H1 (cell line): ENCODE data around the gene TAF4. TPM values are rescaled to one million over a fixed set of nuclear protein-coding genes. Genes with fewer than 3 reads are reported as not detected.
A peak's percentile ranks its signal among the peaks of the same experiment; 100 is the strongest.

ENCODE experiments used
- CTCF ChIA-PET: fragments of 300-600 bp; sonication (Branson Sonifier 250); formaldehyde crosslinking; loops from one replicate; lab custom pipeline; 2021; ENCODE audit not compliant: partially characterized antibody; lab: Charles Lee
- POLR2A ChIA-PET: fragments of 300-600 bp; sonication (Branson Sonifier 250); formaldehyde crosslinking; loops from one replicate; lab custom pipeline; 2021; ENCODE audit warnings: inconsistent platforms; ENCODE audit not compliant: partially characterized antibody; lab: Charles Lee
- DNase-seq, 2 experiments: peaks; one replicate each; pipeline versions ENCODE4 v3.0.0 to v3.0.0-alpha.2; 2010 to 2022; ENCODE audit warnings: low spot score in 2 of 2, low read depth in 1 of 2, mixed read lengths in 1 of 2
- FAIRE-seq: peaks from 2 replicates; lab custom pipeline; 2011; peaks lifted over from hg19 to GRCh38; lab: Jason Lieb, UNC
- H2AFZ ChIP-seq: 2 replicates; pipeline ENCODE4 v1.8.1; 2012; ENCODE audit warnings: low read length, inconsistent platforms
- H2AK5ac ChIP-seq: 2 replicates; pipeline ENCODE4 v1.6.1; 2013; ENCODE audit warnings: low read depth, low read length
- H2BK120ac ChIP-seq: replicated peaks from 2 replicates; pipeline ENCODE3; 2013; ENCODE audit warnings: low read depth, low read length, inconsistent platforms
- H2BK12ac ChIP-seq: 2 replicates; pipeline ENCODE4 v1.6.1; 2013; ENCODE audit warnings: low read depth, low read length
- H2BK15ac ChIP-seq: 2 replicates; pipeline ENCODE4 v1.6.1; 2013; ENCODE audit warnings: low read length
- H2BK20ac ChIP-seq: 2 replicates; pipeline ENCODE4 v1.6.1; 2013; ENCODE audit warnings: low read length
- H2BK5ac ChIP-seq: 2 replicates; pipeline ENCODE4 v1.6.1; 2013; ENCODE audit warnings: low read depth, low read length
- H3K14ac ChIP-seq: 2 replicates; pipeline ENCODE4 v1.6.1; 2013; ENCODE audit warnings: inconsistent platforms; ENCODE audit not compliant: insufficient read length
- H3K18ac ChIP-seq: 2 replicates; pipeline ENCODE4 v1.6.1; 2013; ENCODE audit warnings: low read length; ENCODE audit errors: extremely low read depth
- H3K23ac ChIP-seq: 2 replicates; pipeline ENCODE4 v1.6.1; 2013; ENCODE audit warnings: inconsistent platforms; ENCODE audit not compliant: insufficient read length
- H3K23me2 ChIP-seq: 2 replicates; pipeline ENCODE4 v1.6.1; 2013; ENCODE audit warnings: low read depth, low read length
- H3K27ac ChIP-seq: 2 replicates; pipeline ENCODE4 v1.6.1; 2011; ENCODE audit warnings: low read depth, low read length, inconsistent platforms
- H3K27me3 ChIP-seq, 4 experiments: replicated peaks in 1 of 4; 1 replicate in 1 of 4; 2 replicates in 3 of 4; pipeline versions ENCODE4 v1.6.1 to v1.8.1; 2011 to 2013; ENCODE audit warnings: low read length in 3 of 4, mild to moderate bottlenecking in 3 of 4, inconsistent platforms in 2 of 4, mixed read lengths in 2 of 4, moderate library complexity in 1 of 4; ENCODE audit not compliant: control insufficient read depth in 3 of 4, insufficient read depth in 3 of 4; ENCODE audit errors: extremely low read depth in 1 of 4
- H3K36me3 ChIP-seq, 4 experiments: 2 replicates each; pipeline versions ENCODE4 v1.6.1 to v1.8.1; 2011 to 2013; ENCODE audit warnings: mild to moderate bottlenecking in 4 of 4, low read length in 3 of 4, moderate library complexity in 2 of 4, control low read depth in 1 of 4, inconsistent platforms in 1 of 4; ENCODE audit not compliant: insufficient read depth in 4 of 4, control insufficient read depth in 2 of 4
- H3K4ac ChIP-seq: replicated peaks from 2 replicates; pipeline ENCODE3; 2013; ENCODE audit warnings: low read length, low read depth, mixed read lengths, inconsistent platforms; ENCODE audit not compliant: insufficient read length
- H3K4me1 ChIP-seq, 4 experiments: replicated peaks in 1 of 4; 1 replicate in 1 of 4; 2 replicates in 3 of 4; pipeline versions ENCODE4 v1.6.1 to v1.8.1; 2011 to 2013; ENCODE audit warnings: low read length in 3 of 4, inconsistent platforms in 2 of 4, mixed read lengths in 1 of 4; ENCODE audit not compliant: insufficient read depth in 4 of 4, control insufficient read depth in 3 of 4
- H3K4me2 ChIP-seq, 2 experiments: 2 replicates each; pipeline versions ENCODE4 v1.6.1 to v1.8.1; 2011 to 2013; ENCODE audit warnings: low read depth in 2 of 2, low read length in 2 of 2, control low read depth in 1 of 2, inconsistent platforms in 1 of 2, mild to moderate bottlenecking in 1 of 2; ENCODE audit not compliant: insufficient read depth in 1 of 2
- H3K4me3 ChIP-seq, 4 experiments: fragments of 200-600, 300-600 bp in 1 of 4; sonication (generic), shearing (Covaris generic), sonication (Bioruptor Twin) in 1 of 4; 2 replicates each; pipeline versions ENCODE4 v1.5.1 to v1.8.1; 2011 to 2016; ENCODE audit warnings: low read length in 4 of 4, low read depth in 3 of 4, control low read depth in 2 of 4, inconsistent platforms in 2 of 4, mild to moderate bottlenecking in 2 of 4, mixed read lengths in 1 of 4, moderate library complexity in 1 of 4; ENCODE audit not compliant: insufficient read depth in 2 of 4; ENCODE audit errors: extremely low read depth in 1 of 4
- H3K56ac ChIP-seq: replicated peaks from 2 replicates; pipeline ENCODE3; 2013; ENCODE audit warnings: low read depth, mild to moderate bottlenecking, mixed read lengths, low read length, inconsistent platforms; ENCODE audit not compliant: insufficient read length
- H3K79me1 ChIP-seq: 2 replicates; pipeline ENCODE4 v1.6.1; 2013; ENCODE audit warnings: low read depth, low read length, control low read depth
- H3K79me2 ChIP-seq, 2 experiments: 2 replicates each; pipeline versions ENCODE4 v1.6.1 to v1.8.1; 2012 to 2013; ENCODE audit warnings: low read length in 2 of 2, mild to moderate bottlenecking in 2 of 2, inconsistent platforms in 1 of 2; ENCODE audit not compliant: insufficient read depth in 2 of 2, control insufficient read depth in 1 of 2
- H3K9ac ChIP-seq, 4 experiments: replicated peaks in 1 of 4; 1 replicate in 1 of 4; 2 replicates in 3 of 4; pipeline versions ENCODE4 v1.6.1 to v1.8.1; 2011 to 2013; ENCODE audit warnings: low read depth in 3 of 4, low read length in 3 of 4, control low read depth in 2 of 4, mild to moderate bottlenecking in 2 of 4, moderate library complexity in 2 of 4, inconsistent platforms in 1 of 4; ENCODE audit errors: extremely low read depth in 1 of 4
- H3K9me3 ChIP-seq, 2 experiments: 2 replicates each; pipeline versions ENCODE4 v1.6.1 to v1.8.1; 2012 to 2013; ENCODE audit warnings: mild to moderate bottlenecking in 2 of 2, moderate library complexity in 2 of 2, control low read depth in 1 of 2, inconsistent platforms in 1 of 2, low read depth in 1 of 2, low read length in 1 of 2, mixed read lengths in 1 of 2; ENCODE audit not compliant: insufficient read depth in 2 of 2
- H4K20me1 ChIP-seq, 2 experiments: replicated peaks in 1 of 2; 2 replicates each; pipeline versions ENCODE3 to v1.8.1; 2011 to 2013; ENCODE audit warnings: inconsistent platforms in 2 of 2, low read length in 2 of 2, mild to moderate bottlenecking in 1 of 2; ENCODE audit not compliant: insufficient read depth in 2 of 2, control insufficient read depth in 1 of 2
- H4K5ac ChIP-seq: 2 replicates; pipeline ENCODE4 v1.6.1; 2013; ENCODE audit warnings: low read length, low read depth, mixed read lengths, inconsistent platforms; ENCODE audit not compliant: insufficient read length
- H4K8ac ChIP-seq: 2 replicates; pipeline ENCODE4 v1.8.0; 2013; ENCODE audit warnings: mild to moderate bottlenecking, moderate library complexity, low read length, inconsistent platforms; ENCODE audit not compliant: insufficient read depth; ENCODE audit errors: extremely low read depth
- H4K91ac ChIP-seq: replicated peaks from 2 replicates; pipeline ENCODE3; 2013; ENCODE audit warnings: low read length, mixed read lengths, inconsistent platforms; ENCODE audit not compliant: insufficient read length
- WGBS, 2 experiments: shearing (Covaris generic) in 1 of 2; methylation state at CpG; one replicate each; pipeline versions ENCODE4 v1.1.6 to v1.1.7; 2013 to 2015; ENCODE audit warnings: low lambda C conversion rate in 2 of 2, mixed read lengths in 2 of 2, inconsistent platforms in 1 of 2, low coverage in 1 of 2, missing lambda C conversion rate in 1 of 2; ENCODE audit not compliant: insufficient replicate concordance in 2 of 2, insufficient coverage in 1 of 2, insufficient read length in 1 of 2; ENCODE audit errors: extremely low coverage in 1 of 2, missing lambda C conversion rate in 1 of 2; 5-methylcytosine and 5-hydroxymethylcytosine counted together
- polyA plus RNA-seq, 7 experiments: library from polyadenylated mRNA; depleted of rRNA in 3 of 7; stranded (reverse) in 5 of 7; unstranded in 2 of 7; fragments of >200 nt in 5 of 7; fragments of 200-250 nt in 2 of 7; gene quantifications; 1 replicate in 5 of 7; 2 replicates in 1 of 7; 4 replicates in 1 of 7; pipeline versions ENCODE4 v1.2.1 to v1.2.3, GENCODE V29; 2011 to 2013; ENCODE audit warnings: missing spikeins in 2 of 7, mixed read lengths in 2 of 7
- total RNA-seq: library from RNA; stranded (reverse); fragmentation: NEBNext Ultra II Directional; extraction: Animal tissue kit (Norgen Biotek cat#: 25700); gene quantifications from 2 replicates; pipeline ENCODE4 v1.2.1, GENCODE V29; 2021

TAF4 gene
- total and polyA plus RNA-seq, 2 of the 8 experiments (the other 6 are each of a cell fraction or from before 2014, with no cell fraction given): 16.0 to 30.1 TPM

DNA sequence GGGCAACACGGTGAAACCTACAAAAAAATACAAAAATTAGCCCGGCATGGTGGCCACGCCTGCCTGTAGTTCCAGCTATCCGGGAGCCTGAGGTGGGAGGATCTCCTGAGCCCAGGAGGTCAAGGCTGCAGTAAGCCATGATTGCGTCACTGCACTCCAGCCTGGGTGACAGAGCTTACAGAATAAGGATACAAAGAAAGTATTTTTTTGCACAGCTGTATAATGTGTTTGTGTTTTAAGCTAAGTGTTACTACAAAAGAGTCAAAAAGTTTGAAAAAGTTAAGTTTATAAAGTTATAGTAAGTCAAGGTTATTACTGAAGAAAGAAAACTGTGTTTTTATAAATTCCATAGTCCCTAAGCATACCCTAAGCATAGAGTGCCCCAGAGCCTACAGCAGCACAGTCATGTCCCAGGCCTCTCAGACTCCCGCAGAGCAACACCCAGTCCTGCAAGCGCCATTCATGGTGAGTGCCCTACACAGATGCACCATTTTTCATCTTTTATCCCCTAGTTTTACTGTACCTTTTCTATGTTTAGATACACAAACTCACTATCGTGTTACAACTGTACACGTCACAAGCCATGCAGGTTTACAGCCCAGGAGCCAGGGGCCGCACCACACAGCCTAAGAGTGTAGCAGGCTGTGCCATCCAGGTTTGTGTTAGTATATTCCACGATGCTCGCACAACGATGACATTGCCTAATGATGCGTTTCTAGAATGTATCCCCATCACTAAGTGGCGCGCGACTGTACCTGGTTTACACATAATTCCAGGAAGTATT lies 22.4 kb downstream of the TAF4 start:
- Histone ChIP-seq H3K27me3 (no peaks in the 10 kb centered on the region), H3K4me2 (no peak overlapping the region), H2BK12ac (no peak overlapping the region), H3K14ac (no peak overlapping the region), H2AK5ac (no peak overlapping the region), H4K91ac (no peak overlapping the region), H3K23ac (no peak overlapping the region), H2BK120ac (no peak overlapping the region), H2BK20ac (no peak overlapping the region), H3K36me3 (no peaks in the 10 kb centered on the region), H2BK5ac (peak overlapping the region; percentile 60; the same call in 1 of the 2 replicates), H3K56ac (no peak overlapping the region), H4K5ac (no peak overlapping the region), H2BK15ac (no peak overlapping the region), H4K8ac (no peak overlapping the region), H4K20me1 (peaks cover 35 to 40% of the 10 kb centered on the region in 2 experiments), H3K18ac (no peak overlapping the region), H2AFZ (no peak overlapping the region), H3K79me2 (peaks cover 22 to 99% of the 10 kb centered on the region in 2 experiments), H3K4me3 (no peak overlapping the region), H3K27ac (no peak overlapping the region), H3K79me1 (peaks cover 20% of the 10 kb centered on the region), H3K4me1 (peaks cover 0 to 18% (median 7%) of the 10 kb centered on the region in 4 experiments; a peak in 4 of 7 replicates), H3K4ac (no peak overlapping the region), H3K9ac (no peak overlapping the region), H3K9me3 (no peaks in the 10 kb centered on the region), H3K23me2 (no peaks in the 10 kb centered on the region)
- POLR2A ChIA-PET: interaction anchor here (1.4 kb wide), 1 partner anchor 10 kb away, joined by 3 read pairs; no protein-coding TSS in a partner anchor
- DNase-seq (no peak), FAIRE-seq (no peak)
- CTCF ChIA-PET: interaction anchor here (0.7 to 2.2 kb wide), 2 partner anchors 17 to 32 kb away, joined by 3 to 7 read pairs; no protein-coding TSS in a partner anchor
- 82% methylated on average over 17 of the region's 17 CpGs; no CpG with 5 or more reads in 1 of the 2 experiments for WGBS, 2 experiments
